ENCODE results near the gene TMEM63C. TPM values are rescaled to one million over a fixed set of nuclear protein-coding genes. Genes with fewer than 3 reads are reported as not detected.

The TMEM63C gene
- total RNA-seq, 4 donors from 2014 or later: 0.98 to 1.9 TPM; not detected in 2

- no peaks in the 10 kb centered on the region for H3K36me3 ChIP-seq
- H3K27me3 ChIP-seq: no peaks in the 10 kb centered on the region
- no peak for DNase-seq
- no peaks in the 10 kb centered on the region for H3K9me3 ChIP-seq
- H3K4me3 ChIP-seq: no peak overlapping the region
- TF ChIP-seq POLR2A (IDR thresholded peaks at IDR 0.05): no peak
- no peak for TF ChIP-seq CTCF (IDR thresholded peaks at IDR 0.05)
- H3K4me1 ChIP-seq: no peaks in the 10 kb centered on the region
- intact Hi-C loops (cut with DNase I; ENCODE audit: low total_unique reads): no loop called here
- H3K27ac ChIP-seq: no peak overlapping the region
Observed at GRCh38 chr14:77245820-77246219, 64.2 kb downstream of the TMEM63C start.

GRCh38 chr14:77246784-77247183, 65.2 kb downstream of the TMEM63C start:
- no peaks in the 10 kb centered on the region for H3K36me3 ChIP-seq
- H3K4me3 ChIP-seq: no peak overlapping the region
- no peak for DNase-seq
- no peak overlapping the region for H3K27ac ChIP-seq
- H3K4me1 ChIP-seq: no peaks in the 10 kb centered on the region
- intact Hi-C loops (cut with DNase I; ENCODE audit: low total_unique reads): no loop called here
- no peaks in the 10 kb centered on the region for H3K27me3 ChIP-seq
- H3K9me3 ChIP-seq: no peaks in the 10 kb centered on the region
- TF ChIP-seq CTCF (IDR thresholded peaks at IDR 0.05) (no peak), POLR2A (IDR thresholded peaks at IDR 0.05) (no peak)

- Histone ChIP-seq H3K4me1 (no peaks in the 10 kb centered on the region), H3K4me3 (no peak overlapping the region), H3K36me3 (no peaks in the 10 kb centered on the region), H3K9me3 (no peaks in the 10 kb centered on the region), H3K27ac (no peak overlapping the region), H3K27me3 (no peaks in the 10 kb centered on the region)
- DNase-seq: no peak
- intact Hi-C loops (cut with DNase I; ENCODE audit: low total_unique reads): no loop called here
- TF ChIP-seq POLR2A (IDR thresholded peaks at IDR 0.05) (no peak), CTCF (IDR thresholded peaks at IDR 0.05) (no peak)
Observed at GRCh38 chr14:77248666-77249065, 67.1 kb downstream of the TMEM63C start.

- Histone ChIP-seq H3K27me3 (no peaks in the 10 kb centered on the region), H3K27ac (no peak overlapping the region), H3K4me1 (no peaks in the 10 kb centered on the region), H3K9me3 (no peaks in the 10 kb centered on the region), H3K36me3 (no peaks in the 10 kb centered on the region), H3K4me3 (no peak overlapping the region)
- DNase-seq: no peak
- intact Hi-C loops (cut with DNase I; ENCODE audit: low total_unique reads): no loop called here
- TF ChIP-seq POLR2A (IDR thresholded peaks at IDR 0.05) (no peak), CTCF (IDR thresholded peaks at IDR 0.05) (no peak)
Observed at GRCh38 chr14:77249286-77249685, 67.7 kb downstream of the TMEM63C start.

GRCh38 chr14:77250927-77251326, 69.3 kb downstream of the TMEM63C start:
- H3K36me3 ChIP-seq: no peaks in the 10 kb centered on the region
- H3K27me3 ChIP-seq: no peaks in the 10 kb centered on the region
- H3K27ac ChIP-seq: no peak overlapping the region
- intact Hi-C loops (cut with DNase I; ENCODE audit: low total_unique reads): no loop called here
- TF ChIP-seq POLR2A (IDR thresholded peaks at IDR 0.05) (no peak), CTCF (IDR thresholded peaks at IDR 0.05) (no peak)
- H3K9me3 ChIP-seq: no peaks in the 10 kb centered on the region
- no peaks in the 10 kb centered on the region for H3K4me1 ChIP-seq
- DNase-seq: no peak
- no peak overlapping the region for H3K4me3 ChIP-seq
